H1 (cell line): ENCODE data around the gene LOC101059915.
"Not testable (repeated sequence)": the region's sequence is repeated elsewhere in the genome, so short reads cannot be mapped to it uniquely, and the experiment has no call there.

ENCODE experiments used
- POU5F1 ChIP-seq: IDR thresholded peaks from 2 replicates; pipeline ENCODE4 v1.6.1; 2011; ENCODE audit warnings: low read depth, mild to moderate bottlenecking, low read length, moderate library complexity
- TAF1 ChIP-seq: IDR thresholded peaks from 2 replicates; pipeline ENCODE4 v1.6.1; 2011; ENCODE audit warnings: mild to moderate bottlenecking, low read depth, low read length

GRCh38 chrX:71669947-71670346 is 2.6 kb downstream of the LOC101059915 start:
- not testable (repeated sequence) for TF ChIP-seq TAF1, POU5F1
